HL-60 (cell line): ENCODE measurements around the gene GIGYF1.

ENCODE experiments used
- CTCF ChIP-seq: IDR thresholded peaks from one replicate; pipeline ENCODE4 v1.5.1; 2011; ENCODE audit warnings: low read length, control low read depth, inconsistent platforms; ENCODE audit not compliant: insufficient read depth
- GABPA ChIP-seq: IDR thresholded peaks from 2 replicates; pipeline ENCODE4 v1.6.1; 2012; ENCODE audit warnings: low read depth
- POLR2AphosphoS5 ChIP-seq: IDR thresholded peaks from 2 replicates; pipeline ENCODE4 v1.6.1; 2012; ENCODE audit warnings: low read depth

- TF ChIP-seq GABPA (no peak), CTCF (no peak), POLR2AphosphoS5 (peak; percentile 64; the same call in 1 of the 2 replicates)
Measured at GRCh38 chr7:100680576-100681271, 13.3 kb downstream of the GIGYF1 start.
